Measurements from ENCODE around the gene LRMDA. TPM values are rescaled to one million over a fixed set of nuclear protein-coding genes. Genes with fewer than 3 reads are reported as not detected.

LRMDA gene
- total RNA-seq, 4 donors from 2014 or later, result 0.88 to 14.1 (median 5.1) TPM; not detected in 1

DNA sequence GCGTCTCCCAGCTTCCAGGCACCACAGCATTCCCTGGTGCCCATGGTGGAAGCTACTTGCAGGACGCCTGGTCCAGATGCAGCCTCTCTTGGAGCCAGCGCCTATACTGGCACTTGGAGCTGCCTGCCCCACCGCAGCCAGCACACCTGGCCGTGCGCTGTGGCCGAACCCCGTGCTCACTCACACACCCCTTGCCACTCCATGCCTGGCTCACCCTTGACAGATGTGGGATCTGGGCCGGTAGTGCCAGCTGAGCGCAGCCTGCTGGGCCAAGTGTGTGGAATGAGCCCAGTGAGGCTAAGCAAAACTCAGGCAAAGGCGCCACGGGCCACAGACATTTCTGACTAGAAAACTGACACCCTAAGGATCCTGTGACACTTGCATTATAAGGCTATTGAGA is 884.8 kb downstream of the LRMDA start:
- Histone ChIP-seq H3K4me1 (peaks cover 0 to 13% (median 0%) of the 10 kb centered on the region in 3 donors), H3K27me3 (no peaks in the 10 kb centered on the region), H3K9me3 (no peaks in the 10 kb centered on the region), H3K4me3 (no peak overlapping the region), H3K36me3 (no peaks in the 10 kb centered on the region), H3K27ac (no peak overlapping the region)
- no peak for DNase-seq
- WGBS, 2 donors, result 95 to 100% methylated on average over 6 of the region's 12 CpGs
- intact Hi-C loops (cut with DNase I), result no loop called here
- TF ChIP-seq POLR2A (IDR thresholded peaks at IDR 0.05), result no peak
- TF ChIP-seq, protein P1, sequence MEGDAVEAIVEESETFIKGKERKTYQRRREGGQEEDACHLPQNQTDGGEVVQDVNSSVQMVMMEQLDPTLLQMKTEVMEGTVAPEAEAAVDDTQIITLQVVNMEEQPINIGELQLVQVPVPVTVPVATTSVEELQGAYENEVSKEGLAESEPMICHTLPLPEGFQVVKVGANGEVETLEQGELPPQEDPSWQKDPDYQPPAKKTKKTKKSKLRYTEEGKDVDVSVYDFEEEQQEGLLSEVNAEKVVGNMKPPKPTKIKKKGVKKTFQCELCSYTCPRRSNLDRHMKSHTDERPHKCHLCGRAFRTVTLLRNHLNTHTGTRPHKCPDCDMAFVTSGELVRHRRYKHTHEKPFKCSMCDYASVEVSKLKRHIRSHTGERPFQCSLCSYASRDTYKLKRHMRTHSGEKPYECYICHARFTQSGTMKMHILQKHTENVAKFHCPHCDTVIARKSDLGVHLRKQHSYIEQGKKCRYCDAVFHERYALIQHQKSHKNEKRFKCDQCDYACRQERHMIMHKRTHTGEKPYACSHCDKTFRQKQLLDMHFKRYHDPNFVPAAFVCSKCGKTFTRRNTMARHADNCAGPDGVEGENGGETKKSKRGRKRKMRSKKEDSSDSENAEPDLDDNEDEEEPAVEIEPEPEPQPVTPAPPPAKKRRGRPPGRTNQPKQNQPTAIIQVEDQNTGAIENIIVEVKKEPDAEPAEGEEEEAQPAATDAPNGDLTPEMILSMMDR (IDR thresholded peaks at IDR 0.05), result no peak

DNA sequence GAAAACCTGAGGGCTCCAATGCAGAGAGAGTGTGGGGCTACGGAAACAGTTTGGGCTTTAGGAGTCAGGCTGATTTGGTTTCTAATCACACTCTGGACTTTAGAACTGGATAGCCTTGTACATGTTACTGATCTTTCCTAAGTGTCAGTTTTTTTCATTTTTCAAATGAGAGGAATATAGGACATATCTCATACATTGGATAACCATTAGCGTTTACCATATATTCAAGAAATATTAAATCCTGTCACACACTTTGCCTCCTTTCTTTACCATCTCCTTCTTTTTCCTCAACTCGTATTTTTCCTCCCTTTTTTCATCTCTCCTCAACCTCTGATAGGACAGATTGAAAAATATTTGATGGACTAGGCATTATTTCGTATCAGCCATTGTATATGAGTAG is 885.7 kb downstream of the LRMDA start:
- no peaks in the 10 kb centered on the region for H3K9me3 ChIP-seq
- intact Hi-C loops (cut with DNase I), result no loop called here
- H3K4me3 ChIP-seq, result no peak overlapping the region
- no peak for DNase-seq
- H3K27ac ChIP-seq, result no peak overlapping the region
- 78 to 79% methylated on average over 4 of the region's 4 CpGs for WGBS, 2 donors
- H3K4me1 ChIP-seq, result peaks cover 0 to 6% (median 0%) of the 10 kb centered on the region in 3 donors
- H3K27me3 ChIP-seq, result no peaks in the 10 kb centered on the region
- TF ChIP-seq POLR2A (IDR thresholded peaks at IDR 0.05), result no peak
- TF ChIP-seq, protein P1 (IDR thresholded peaks at IDR 0.05), result no peak
- no peaks in the 10 kb centered on the region for H3K36me3 ChIP-seq

DNA sequence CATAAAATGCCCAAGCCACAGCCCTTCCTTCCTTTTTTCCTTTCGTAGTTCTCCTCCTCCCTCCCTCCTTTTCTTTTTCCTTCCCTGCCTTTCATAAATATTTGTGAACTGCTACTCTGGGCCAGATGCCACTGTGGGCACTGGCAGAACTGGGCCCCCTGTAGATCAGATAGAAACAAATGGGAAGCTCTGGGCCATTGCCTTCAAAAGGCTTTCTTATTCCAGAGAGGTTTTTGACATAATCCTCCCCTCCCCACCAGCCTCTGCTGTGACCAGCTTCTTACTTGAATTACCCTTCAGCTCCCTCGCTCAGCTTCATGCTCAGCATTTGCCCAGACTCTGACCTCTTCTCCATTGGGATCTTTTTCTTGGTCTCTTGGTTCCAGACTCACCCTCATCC is 886.8 kb downstream of the LRMDA start:
- no peak for TF ChIP-seq POLR2A (IDR thresholded peaks at IDR 0.05)
- TF ChIP-seq, protein P1 (IDR thresholded peaks at IDR 0.05), result no peak
- no peak for DNase-seq
- Histone ChIP-seq H3K27me3 (no peaks in the 10 kb centered on the region), H3K27ac (no peak overlapping the region), H3K4me1 (no peaks in the 10 kb centered on the region), H3K36me3 (no peaks in the 10 kb centered on the region), H3K4me3 (no peak overlapping the region), H3K9me3 (no peaks in the 10 kb centered on the region)
- WGBS, 2 donors, result 48 to 57% methylated on average over 2 of the region's 2 CpGs
- intact Hi-C loops (cut with DNase I), result no loop called here

DNA sequence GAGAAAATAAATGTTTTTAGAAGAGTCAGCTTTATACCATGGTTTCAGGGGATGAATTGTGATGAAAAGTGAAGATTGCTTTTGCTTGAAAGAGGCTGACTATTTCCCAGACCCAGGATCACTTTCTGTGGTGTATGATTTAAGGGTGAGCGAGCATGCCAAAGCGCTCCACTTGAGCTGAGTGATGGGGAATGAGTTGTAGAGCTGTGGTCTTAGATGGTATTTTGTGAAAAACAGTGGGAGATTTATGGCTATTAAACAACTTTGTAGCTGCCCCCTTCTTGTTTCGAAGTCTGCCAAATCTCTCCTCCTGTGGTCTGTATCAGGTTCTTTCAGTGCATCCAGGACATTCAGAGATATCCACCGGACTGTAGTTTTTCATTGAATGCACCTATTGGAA is 888.2 kb downstream of the LRMDA start:
- TF ChIP-seq, protein P1 (IDR thresholded peaks at IDR 0.05), result no peak
- TF ChIP-seq POLR2A (IDR thresholded peaks at IDR 0.05), result no peak
- intact Hi-C loops (cut with DNase I), result no loop called here
- DNase-seq, result no peak
- peaks cover 0 to 7% (median 3%) of the 10 kb centered on the region in 3 donors for H3K4me1 ChIP-seq
- H3K9me3 ChIP-seq, result no peaks in the 10 kb centered on the region
- 82 to 90% methylated on average over 4 of the region's 4 CpGs for WGBS, 2 donors
- H3K27ac ChIP-seq, result no peak overlapping the region
- no peaks in the 10 kb centered on the region for H3K36me3 ChIP-seq
- no peaks in the 10 kb centered on the region for H3K27me3 ChIP-seq
- no peak overlapping the region for H3K4me3 ChIP-seq

DNA sequence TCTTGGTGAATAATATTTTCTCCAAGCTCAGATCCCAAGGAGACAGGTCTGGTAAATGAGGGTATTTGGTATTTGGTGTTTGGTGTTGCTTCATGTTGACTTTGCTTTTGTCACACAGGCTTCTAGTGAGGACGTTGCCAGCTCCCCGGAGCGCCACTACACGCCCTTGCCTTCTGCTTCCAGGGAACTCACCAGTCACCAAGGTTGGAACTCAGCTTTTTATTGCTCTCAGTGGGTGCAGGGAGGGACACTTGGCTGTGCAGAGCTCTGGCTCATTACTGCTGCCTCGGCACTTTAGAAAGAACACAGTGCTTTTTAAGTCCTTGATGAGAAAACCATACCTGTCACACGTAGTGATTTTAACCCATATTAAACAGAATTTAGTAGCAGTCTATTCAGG is 892.9 kb downstream of the LRMDA start:
- no peaks in the 10 kb centered on the region for H3K27me3 ChIP-seq
- no peak for DNase-seq
- no peaks in the 10 kb centered on the region for H3K36me3 ChIP-seq
- H3K9me3 ChIP-seq, result no peaks in the 10 kb centered on the region
- peaks cover 0 to 7% (median 3%) of the 10 kb centered on the region in 3 donors for H3K4me1 ChIP-seq
- intact Hi-C loops (cut with DNase I), result no loop called here
- H3K4me3 ChIP-seq, result no peak overlapping the region
- TF ChIP-seq, protein P1 (IDR thresholded peaks at IDR 0.05), result no peak
- no peak for TF ChIP-seq POLR2A (IDR thresholded peaks at IDR 0.05)
- no peak overlapping the region for H3K27ac ChIP-seq
- 4 to 43% methylated on average over 2 to 6 of the region's 6 CpGs for WGBS, 2 donors
